Nephron progenitor cell (in vitro differentiated cells): ENCODE data around the gene HOXB1.

Experiments
- DNase-seq: peaks from one replicate; pipeline ENCODE4 v3.0.0; 2021
- H3K27ac Mint-ChIP-seq: 2 replicates; pipeline ENCODE4 v1.8.0; 2021; ENCODE audit warnings: mild to moderate bottlenecking, moderate library complexity, mixed read lengths
- H3K27me3 Mint-ChIP-seq: 2 replicates; pipeline ENCODE4 v1.8.0; 2021; ENCODE audit warnings: mild to moderate bottlenecking, low read depth, mixed read lengths; ENCODE audit not compliant: poor library complexity
- H3K36me3 Mint-ChIP-seq: 2 replicates; pipeline ENCODE4 v1.8.0; 2021; ENCODE audit warnings: low read depth, mixed read lengths
- H3K4me1 Mint-ChIP-seq: 2 replicates; pipeline ENCODE4 v1.8.0; 2021; ENCODE audit warnings: mixed read lengths
- H3K4me3 Mint-ChIP-seq: 2 replicates; pipeline ENCODE4 v1.8.0; 2021; ENCODE audit warnings: mild to moderate bottlenecking, moderate library complexity, mixed read lengths
- H3K9me3 Mint-ChIP-seq: 2 replicates; pipeline ENCODE4 v1.8.0; 2021; ENCODE audit warnings: mild to moderate bottlenecking, moderate library complexity, mixed read lengths
- CTCF ChIP-seq: fragments of 200-600 bp; sonication (generic); IDR thresholded peaks from 2 replicates; pipeline ENCODE4 v1.5.0; 2021; ENCODE audit warnings: antibody characterized with exemption

Gene HOXB1

GRCh38 chr17:48523010-48523409, 7.8 kb downstream of the HOXB1 start:
- Mint-ChIP-seq H3K4me1 (peaks cover 80% of the 10 kb centered on the region), H3K4me3 (no peak overlapping the region), H3K9me3 (no peaks in the 10 kb centered on the region), H3K27me3 (no peaks in the 10 kb centered on the region), H3K27ac (peak overlapping the region; percentile 98), H3K36me3 (peaks cover 5% of the 10 kb centered on the region)
- DNase-seq = no peak
- TF ChIP-seq CTCF = peak; percentile 27

- Mint-ChIP-seq H3K4me1 (peaks cover 73% of the 10 kb centered on the region), H3K36me3 (peaks cover 5% of the 10 kb centered on the region), H3K9me3 (no peaks in the 10 kb centered on the region), H3K27ac (peak overlapping the region; percentile 98), H3K4me3 (peak overlapping the region; percentile 53), H3K27me3 (no peaks in the 10 kb centered on the region)
- TF ChIP-seq CTCF = no peak
- peak; percentile 67 for DNase-seq
These were observed 8.7 kb downstream of the HOXB1 start for GRCh38 chr17:48522031-48522653.

GRCh38 chr17:48520631-48521079, 10.2 kb downstream of the HOXB1 start:
- H3K27me3 Mint-ChIP-seq = no peaks in the 10 kb centered on the region
- H3K36me3 Mint-ChIP-seq = peaks cover 5% of the 10 kb centered on the region
- H3K4me1 Mint-ChIP-seq = peaks cover 71% of the 10 kb centered on the region
- TF ChIP-seq CTCF = no peak
- H3K4me3 Mint-ChIP-seq = no peak overlapping the region
- H3K9me3 Mint-ChIP-seq = no peaks in the 10 kb centered on the region
- no peak for DNase-seq
- no peak overlapping the region for H3K27ac Mint-ChIP-seq

GRCh38 chr17:48519427-48519826, 11.4 kb downstream of the HOXB1 start:
- no peak overlapping the region for H3K27ac Mint-ChIP-seq
- H3K4me3 Mint-ChIP-seq = no peak overlapping the region
- H3K27me3 Mint-ChIP-seq = no peaks in the 10 kb centered on the region
- H3K4me1 Mint-ChIP-seq = peaks cover 71% of the 10 kb centered on the region
- no peaks in the 10 kb centered on the region for H3K9me3 Mint-ChIP-seq
- no peak for TF ChIP-seq CTCF
- H3K36me3 Mint-ChIP-seq = peaks cover 5% of the 10 kb centered on the region
- DNase-seq = no peak

GRCh38 chr17:48517478-48517877, 13.3 kb downstream of the HOXB1 start:
- Mint-ChIP-seq H3K4me1 (peaks cover 68% of the 10 kb centered on the region), H3K36me3 (peaks cover 5% of the 10 kb centered on the region), H3K4me3 (no peak overlapping the region), H3K27me3 (peaks cover 3% of the 10 kb centered on the region), H3K9me3 (no peaks in the 10 kb centered on the region), H3K27ac (no peak overlapping the region)
- DNase-seq = no peak
- TF ChIP-seq CTCF = no peak
